ENCODE measurements around the gene PDSS2.
A peak's percentile ranks its signal among the peaks of the same experiment; 100 is the strongest.

Gene PDSS2

DNA sequence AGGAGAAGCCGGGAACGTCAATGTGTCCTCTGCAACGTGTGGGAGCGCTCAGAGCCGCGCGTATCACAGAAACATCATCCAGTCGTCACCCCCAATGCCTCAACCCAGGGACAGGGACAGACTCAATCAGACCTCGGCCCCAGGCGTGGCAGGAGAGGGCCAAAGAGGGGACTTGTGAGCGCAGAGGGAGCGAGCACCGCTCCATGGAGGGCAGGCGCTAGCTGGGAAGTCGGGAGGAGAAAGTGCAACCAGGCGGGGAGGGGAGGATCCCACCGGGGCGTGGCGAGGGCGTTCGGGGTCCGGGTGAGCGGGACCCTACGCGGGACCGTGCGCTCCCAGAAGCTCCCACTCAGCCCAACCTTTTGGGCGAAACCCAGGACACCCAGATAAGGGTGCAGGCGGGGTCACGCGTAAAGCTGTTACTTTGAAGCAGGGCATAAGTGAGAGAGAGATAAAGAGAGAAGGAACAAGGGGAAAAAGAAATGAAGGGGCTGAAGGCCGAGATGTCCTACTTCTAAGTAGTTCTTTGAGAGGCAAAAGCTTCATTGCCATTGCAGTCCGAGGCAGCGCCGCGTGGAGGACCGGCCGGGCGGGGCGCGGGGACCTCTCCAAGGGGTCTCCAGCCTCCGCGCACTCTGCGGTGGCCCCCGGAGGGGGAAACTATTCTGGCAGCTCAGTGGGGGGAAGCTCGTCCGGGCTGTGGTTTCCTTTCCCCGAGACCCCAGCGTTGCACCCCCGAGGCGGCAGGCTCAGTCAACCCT, 29.7 kb upstream of the PDSS2 start:
- H3K9ac ChIP-seq (ENCODE audit: low read length), result peak overlapping the region; percentile 73
- H3K4me2 ChIP-seq (ENCODE audit: low read length), result peak overlapping the region; percentile 91
- H2AFZ ChIP-seq (ENCODE audit: low read length), result no peak overlapping the region

DNA sequence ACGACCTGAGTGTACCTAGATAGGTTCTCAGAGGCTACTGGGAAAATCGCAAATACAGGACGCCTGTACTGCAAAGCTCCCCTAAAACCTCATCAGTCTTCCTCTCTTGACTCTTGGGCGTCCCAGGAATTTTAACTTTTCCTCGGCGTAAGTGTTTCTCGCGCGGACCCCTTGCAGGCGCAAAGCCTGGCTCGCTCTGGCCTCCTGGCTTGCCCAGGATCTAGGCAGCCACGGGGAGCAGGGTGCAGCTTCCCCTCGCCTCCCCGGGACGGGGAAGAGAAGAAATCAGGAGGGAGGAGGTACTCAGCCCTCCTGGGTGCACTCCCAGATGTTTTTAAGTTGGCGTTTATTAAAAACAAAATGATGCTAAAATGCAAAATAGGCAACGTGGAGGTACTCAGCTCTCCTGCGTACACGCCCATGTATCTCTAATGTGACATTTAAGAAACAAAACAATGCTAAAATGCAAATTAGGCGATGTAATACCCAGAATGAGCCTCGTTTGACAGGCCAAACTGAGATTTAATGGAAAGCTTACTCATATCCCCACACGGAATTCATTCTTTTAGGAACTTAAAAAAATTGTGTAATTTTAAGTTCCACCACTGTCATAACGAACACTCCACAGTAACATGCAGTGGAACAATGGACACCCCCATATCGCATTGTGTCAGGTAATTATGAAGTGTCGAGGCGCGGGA, 29.0 kb upstream of the PDSS2 start:
- Histone ChIP-seq H3F3A (ENCODE audit: insufficient read depth, low read length) (peaks cover 7% of the 10 kb centered on the region; the same call in 1 of the 2 replicates), H3K9ac (ENCODE audit: low read length) (peak overlapping the region; percentile 73; the same call in 1 of the 2 replicates), H3K4me3 (ENCODE audit: low read depth, low read length, poor library complexity, severe bottlenecking) (peak overlapping the region; percentile 99), H3K9me3 (ENCODE audit: low read length) (no peaks in the 10 kb centered on the region), H3K4me2 (ENCODE audit: low read length) (peak overlapping the region; percentile 91), H3K27ac (ENCODE audit: low read depth, low read length, poor library complexity, severe bottlenecking) (peak overlapping the region; percentile 42), H3K27me3 (ENCODE audit: insufficient read depth, low read length) (no peaks in the 10 kb centered on the region), H3K9me2 (ENCODE audit: low read depth, low read length) (no peaks in the 10 kb centered on the region), H2AFZ (ENCODE audit: low read length) (no peak overlapping the region), H3K36me3 (ENCODE audit: insufficient read depth, low read length) (peaks cover 13% of the 10 kb centered on the region; the same call in 1 of the 2 replicates), H3K4me1 (ENCODE audit: insufficient read depth, low read length, severe bottlenecking) (peaks cover 21% of the 10 kb centered on the region), H4K20me1 (ENCODE audit: insufficient read depth, low read length) (no peaks in the 10 kb centered on the region), H3K79me2 (ENCODE audit: insufficient read depth, low read length) (peaks cover 30% of the 10 kb centered on the region)
- TF ChIP-seq EZH2 (IDR thresholded peaks at IDR 0.05; ENCODE audit: borderline replicate concordance, low read length), result no peak
- TF ChIP-seq, protein P1, sequence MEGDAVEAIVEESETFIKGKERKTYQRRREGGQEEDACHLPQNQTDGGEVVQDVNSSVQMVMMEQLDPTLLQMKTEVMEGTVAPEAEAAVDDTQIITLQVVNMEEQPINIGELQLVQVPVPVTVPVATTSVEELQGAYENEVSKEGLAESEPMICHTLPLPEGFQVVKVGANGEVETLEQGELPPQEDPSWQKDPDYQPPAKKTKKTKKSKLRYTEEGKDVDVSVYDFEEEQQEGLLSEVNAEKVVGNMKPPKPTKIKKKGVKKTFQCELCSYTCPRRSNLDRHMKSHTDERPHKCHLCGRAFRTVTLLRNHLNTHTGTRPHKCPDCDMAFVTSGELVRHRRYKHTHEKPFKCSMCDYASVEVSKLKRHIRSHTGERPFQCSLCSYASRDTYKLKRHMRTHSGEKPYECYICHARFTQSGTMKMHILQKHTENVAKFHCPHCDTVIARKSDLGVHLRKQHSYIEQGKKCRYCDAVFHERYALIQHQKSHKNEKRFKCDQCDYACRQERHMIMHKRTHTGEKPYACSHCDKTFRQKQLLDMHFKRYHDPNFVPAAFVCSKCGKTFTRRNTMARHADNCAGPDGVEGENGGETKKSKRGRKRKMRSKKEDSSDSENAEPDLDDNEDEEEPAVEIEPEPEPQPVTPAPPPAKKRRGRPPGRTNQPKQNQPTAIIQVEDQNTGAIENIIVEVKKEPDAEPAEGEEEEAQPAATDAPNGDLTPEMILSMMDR (IDR thresholded peaks at IDR 0.05; ENCODE audit: low read length), result no peak

More for the DNA sequence above, 29.7 kb upstream of the PDSS2 start:
- Histone ChIP-seq H3K36me3 (ENCODE audit: insufficient read depth, low read length) (peaks cover 13% of the 10 kb centered on the region; the same call in 1 of the 2 replicates), H3K79me2 (ENCODE audit: insufficient read depth, low read length) (peaks cover 37% of the 10 kb centered on the region), H3K27me3 (ENCODE audit: insufficient read depth, low read length) (no peaks in the 10 kb centered on the region), H3K9me2 (ENCODE audit: low read depth, low read length) (no peaks in the 10 kb centered on the region), H3K4me3 (ENCODE audit: low read depth, low read length, poor library complexity, severe bottlenecking) (peak overlapping the region; percentile 99), H3K27ac (ENCODE audit: low read depth, low read length, poor library complexity, severe bottlenecking) (peak overlapping the region; percentile 42), H3K9me3 (ENCODE audit: low read length) (no peaks in the 10 kb centered on the region), H3F3A (ENCODE audit: insufficient read depth, low read length) (peaks cover 7% of the 10 kb centered on the region; the same call in 1 of the 2 replicates), H4K20me1 (ENCODE audit: insufficient read depth, low read length) (no peaks in the 10 kb centered on the region), H3K4me1 (ENCODE audit: insufficient read depth, low read length, severe bottlenecking) (peaks cover 28% of the 10 kb centered on the region)
- TF ChIP-seq, protein P1 (IDR thresholded peaks at IDR 0.05; ENCODE audit: low read length), result no peak
- TF ChIP-seq EZH2 (IDR thresholded peaks at IDR 0.05; ENCODE audit: borderline replicate concordance, low read length), result no peak

DNA sequence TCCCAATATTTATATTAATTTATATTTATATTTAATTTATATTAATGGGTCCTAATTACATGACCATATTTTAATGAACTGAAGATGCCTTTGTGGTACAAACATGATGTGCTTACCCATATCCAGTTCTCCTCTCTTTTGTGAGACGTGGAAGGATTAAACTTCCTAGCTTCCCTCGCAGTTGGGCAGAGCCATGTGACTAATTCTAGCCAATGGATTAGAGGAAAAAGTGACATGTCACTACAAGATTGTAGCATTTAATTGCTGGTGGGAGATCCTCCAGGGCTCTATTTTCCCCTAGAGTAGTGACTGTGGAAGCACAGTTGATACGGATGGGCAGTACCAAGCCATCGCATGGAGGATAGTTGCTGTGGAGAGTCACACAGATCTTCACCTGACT, 25.8 kb upstream of the PDSS2 start:
- TF ChIP-seq, protein P1 (IDR thresholded peaks at IDR 0.05; ENCODE audit: low read length), result no peak
- no peak for TF ChIP-seq EZH2 (IDR thresholded peaks at IDR 0.05; ENCODE audit: borderline replicate concordance, low read length)
- no peak overlapping the region for H3K4me2 ChIP-seq (ENCODE audit: low read length)
- peaks cover 16% of the 10 kb centered on the region for H3K4me1 ChIP-seq (ENCODE audit: insufficient read depth, low read length, severe bottlenecking)
- no peak overlapping the region for H2AFZ ChIP-seq (ENCODE audit: low read length)
- H3K27me3 ChIP-seq (ENCODE audit: insufficient read depth, low read length), result no peaks in the 10 kb centered on the region
- H3F3A ChIP-seq (ENCODE audit: insufficient read depth, low read length), result peaks cover 7% of the 10 kb centered on the region; the same call in 1 of the 2 replicates
- no peaks in the 10 kb centered on the region for H3K9me3 ChIP-seq (ENCODE audit: low read length)
- H4K20me1 ChIP-seq (ENCODE audit: insufficient read depth, low read length), result no peaks in the 10 kb centered on the region
- no peaks in the 10 kb centered on the region for H3K9me2 ChIP-seq (ENCODE audit: low read depth, low read length)
- no peaks in the 10 kb centered on the region for H3K79me2 ChIP-seq (ENCODE audit: insufficient read depth, low read length)
- no peak overlapping the region for H3K9ac ChIP-seq (ENCODE audit: low read length)
- H3K36me3 ChIP-seq (ENCODE audit: insufficient read depth, low read length), result no peaks in the 10 kb centered on the region
- no peak overlapping the region for H3K27ac ChIP-seq (ENCODE audit: low read depth, low read length, poor library complexity, severe bottlenecking)
- H3K4me3 ChIP-seq (ENCODE audit: low read depth, low read length, poor library complexity, severe bottlenecking), result no peak overlapping the region

All from OCI-LY1 (cell line).